ENCODE results near the gene CREBBP.

The CREBBP gene

GRCh38 chr16:3735541-3735940 lies 145.0 kb downstream of the CREBBP start:
- DNase-seq (ENCODE audit: low spot score): no peak

- no peak for DNase-seq (ENCODE audit: low spot score)
Observed at GRCh38 chr16:3734758-3735221, 145.7 kb downstream of the CREBBP start.

- no peak for DNase-seq (ENCODE audit: low spot score)
Observed at GRCh38 chr16:3734084-3734757, 146.3 kb downstream of the CREBBP start.

GRCh38 chr16:3732171-3732570 lies 148.3 kb downstream of the CREBBP start:
- no peak for DNase-seq (ENCODE audit: low spot score)

- no peak for DNase-seq (ENCODE audit: low spot score)
Observed at GRCh38 chr16:3731126-3731935, 149.2 kb downstream of the CREBBP start.

- DNase-seq (ENCODE audit: low spot score): no peak
Observed at GRCh38 chr16:3730161-3731125, 150.1 kb downstream of the CREBBP start.

GRCh38 chr16:3729161-3730112 lies 151.1 kb downstream of the CREBBP start:
- DNase-seq (ENCODE audit: low spot score): no peak

GRCh38 chr16:3728424-3729160 lies 151.9 kb downstream of the CREBBP start:
- no peak for DNase-seq (ENCODE audit: low spot score)

GRCh38 chr16:3727806-3728381 lies 152.6 kb downstream of the CREBBP start:
- DNase-seq (ENCODE audit: low spot score): no peak

- no peak for DNase-seq (ENCODE audit: low spot score)
Observed at GRCh38 chr16:3726021-3726687, 154.4 kb downstream of the CREBBP start.

GRCh38 chr16:3725276-3725675 lies 155.2 kb downstream of the CREBBP start:
- no peak for DNase-seq (ENCODE audit: low spot score)

GRCh38 chr16:3722508-3722907 lies 158.0 kb downstream of the CREBBP start:
- DNase-seq (ENCODE audit: low spot score): no peak

GRCh38 chr16:3720418-3720817 lies 160.1 kb downstream of the CREBBP start:
- DNase-seq (ENCODE audit: low spot score): no peak

- no peak for DNase-seq (ENCODE audit: low spot score)
Observed at GRCh38 chr16:3718628-3719027, 161.9 kb downstream of the CREBBP start.

GRCh38 chr16:3718019-3718391 lies 162.5 kb downstream of the CREBBP start:
- no peak for DNase-seq (ENCODE audit: low spot score)

GRCh38 chr16:3717235-3718018 lies 163.1 kb downstream of the CREBBP start, which contains the start of gene TRAP1:
Gene TRAP1 (minus strand): TSS chr16:3717524. CDS start chr16:3717508, 16 bp downstream.
- DNase-seq (ENCODE audit: low spot score): peak; percentile 85

GRCh38 chr16:3716831-3717234 lies 163.7 kb downstream of the CREBBP start:
- peak; percentile 59 for DNase-seq (ENCODE audit: low spot score)

GRCh38 chr16:3715430-3715829 lies 165.1 kb downstream of the CREBBP start:
- no peak for DNase-seq (ENCODE audit: low spot score)
